Cardiac atrium fibroblast (primary cell): Measurements from ENCODE around the gene OSBPL1A. TPM values are rescaled to one million over a fixed set of nuclear protein-coding genes. Genes with fewer than 3 reads are reported as not detected.

ENCODE experiments used
- total RNA-seq: library from RNA; depleted of rRNA; stranded (reverse); fragments of >200 nt; gene quantifications from 2 replicates; pipeline ENCODE4 v1.2.3, GENCODE V29; 2015

Gene OSBPL1A
- total RNA-seq, result 22.2 and 34.5 TPM in 2 replicates

GRCh38 chr18:24397694-24398368, at the start of gene OSBPL1A:
Gene OSBPL1A, minus strand, starts transcription at chr18:24397824. Its CDS starts 20,291 bp downstream, at chr18:24377533.

GRCh38 chr18:24426398-24427294, 29.0 kb upstream of the OSBPL1A start, which contains the start of gene IMPACT:
Gene IMPACT, plus strand, starts transcription at chr18:24426670. Its CDS starts 87 bp downstream, at chr18:24426757.

GRCh38 chr18:24138789-24139616, 258.6 kb downstream of the OSBPL1A start, which contains the start of gene CABYR:
Gene CABYR, plus strand, starts transcription at chr18:24139062. Its CDS starts 4,053 bp downstream, at chr18:24143115.

Other genes with a start within 250 kb of the OSBPL1A start
- 25.1 and 33.0 TPM in 2 replicates for gene IMPACT, start 28.8 kb upstream of the OSBPL1A start, total RNA-seq
- not detected in 2 replicates for gene HRH4, start 62.8 kb upstream of the OSBPL1A start, total RNA-seq